ENCODE data around the gene DYNC1LI1. TPM values are rescaled to one million over a fixed set of nuclear protein-coding genes. Genes with fewer than 3 reads are reported as not detected.

DYNC1LI1 gene
- total and polyA plus RNA-seq, 2 experiments from 2014 or later, result 45.1 to 48.0 TPM

DNA sequence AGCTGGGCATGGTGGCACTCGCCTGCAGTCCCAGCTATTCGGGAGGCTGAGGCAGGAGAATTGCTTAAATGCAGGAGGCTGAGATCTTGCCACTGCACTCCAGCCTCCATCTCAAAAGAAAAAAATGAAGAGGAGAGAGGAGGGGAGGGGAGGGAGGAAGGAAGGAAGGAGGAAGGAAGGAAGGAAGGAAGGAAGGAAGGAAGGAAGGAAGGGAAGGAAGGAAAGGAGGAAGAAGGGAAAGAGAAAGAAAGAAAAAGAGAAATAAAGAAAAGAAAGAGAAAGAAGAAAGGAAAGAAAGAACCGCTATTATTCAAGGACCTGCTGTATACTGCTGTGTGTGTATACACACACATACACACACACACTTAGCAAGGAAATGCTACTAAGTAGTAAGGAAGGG is 35.6 kb upstream of the DYNC1LI1 start (continued):
- TF ChIP-seq, protein P1, sequence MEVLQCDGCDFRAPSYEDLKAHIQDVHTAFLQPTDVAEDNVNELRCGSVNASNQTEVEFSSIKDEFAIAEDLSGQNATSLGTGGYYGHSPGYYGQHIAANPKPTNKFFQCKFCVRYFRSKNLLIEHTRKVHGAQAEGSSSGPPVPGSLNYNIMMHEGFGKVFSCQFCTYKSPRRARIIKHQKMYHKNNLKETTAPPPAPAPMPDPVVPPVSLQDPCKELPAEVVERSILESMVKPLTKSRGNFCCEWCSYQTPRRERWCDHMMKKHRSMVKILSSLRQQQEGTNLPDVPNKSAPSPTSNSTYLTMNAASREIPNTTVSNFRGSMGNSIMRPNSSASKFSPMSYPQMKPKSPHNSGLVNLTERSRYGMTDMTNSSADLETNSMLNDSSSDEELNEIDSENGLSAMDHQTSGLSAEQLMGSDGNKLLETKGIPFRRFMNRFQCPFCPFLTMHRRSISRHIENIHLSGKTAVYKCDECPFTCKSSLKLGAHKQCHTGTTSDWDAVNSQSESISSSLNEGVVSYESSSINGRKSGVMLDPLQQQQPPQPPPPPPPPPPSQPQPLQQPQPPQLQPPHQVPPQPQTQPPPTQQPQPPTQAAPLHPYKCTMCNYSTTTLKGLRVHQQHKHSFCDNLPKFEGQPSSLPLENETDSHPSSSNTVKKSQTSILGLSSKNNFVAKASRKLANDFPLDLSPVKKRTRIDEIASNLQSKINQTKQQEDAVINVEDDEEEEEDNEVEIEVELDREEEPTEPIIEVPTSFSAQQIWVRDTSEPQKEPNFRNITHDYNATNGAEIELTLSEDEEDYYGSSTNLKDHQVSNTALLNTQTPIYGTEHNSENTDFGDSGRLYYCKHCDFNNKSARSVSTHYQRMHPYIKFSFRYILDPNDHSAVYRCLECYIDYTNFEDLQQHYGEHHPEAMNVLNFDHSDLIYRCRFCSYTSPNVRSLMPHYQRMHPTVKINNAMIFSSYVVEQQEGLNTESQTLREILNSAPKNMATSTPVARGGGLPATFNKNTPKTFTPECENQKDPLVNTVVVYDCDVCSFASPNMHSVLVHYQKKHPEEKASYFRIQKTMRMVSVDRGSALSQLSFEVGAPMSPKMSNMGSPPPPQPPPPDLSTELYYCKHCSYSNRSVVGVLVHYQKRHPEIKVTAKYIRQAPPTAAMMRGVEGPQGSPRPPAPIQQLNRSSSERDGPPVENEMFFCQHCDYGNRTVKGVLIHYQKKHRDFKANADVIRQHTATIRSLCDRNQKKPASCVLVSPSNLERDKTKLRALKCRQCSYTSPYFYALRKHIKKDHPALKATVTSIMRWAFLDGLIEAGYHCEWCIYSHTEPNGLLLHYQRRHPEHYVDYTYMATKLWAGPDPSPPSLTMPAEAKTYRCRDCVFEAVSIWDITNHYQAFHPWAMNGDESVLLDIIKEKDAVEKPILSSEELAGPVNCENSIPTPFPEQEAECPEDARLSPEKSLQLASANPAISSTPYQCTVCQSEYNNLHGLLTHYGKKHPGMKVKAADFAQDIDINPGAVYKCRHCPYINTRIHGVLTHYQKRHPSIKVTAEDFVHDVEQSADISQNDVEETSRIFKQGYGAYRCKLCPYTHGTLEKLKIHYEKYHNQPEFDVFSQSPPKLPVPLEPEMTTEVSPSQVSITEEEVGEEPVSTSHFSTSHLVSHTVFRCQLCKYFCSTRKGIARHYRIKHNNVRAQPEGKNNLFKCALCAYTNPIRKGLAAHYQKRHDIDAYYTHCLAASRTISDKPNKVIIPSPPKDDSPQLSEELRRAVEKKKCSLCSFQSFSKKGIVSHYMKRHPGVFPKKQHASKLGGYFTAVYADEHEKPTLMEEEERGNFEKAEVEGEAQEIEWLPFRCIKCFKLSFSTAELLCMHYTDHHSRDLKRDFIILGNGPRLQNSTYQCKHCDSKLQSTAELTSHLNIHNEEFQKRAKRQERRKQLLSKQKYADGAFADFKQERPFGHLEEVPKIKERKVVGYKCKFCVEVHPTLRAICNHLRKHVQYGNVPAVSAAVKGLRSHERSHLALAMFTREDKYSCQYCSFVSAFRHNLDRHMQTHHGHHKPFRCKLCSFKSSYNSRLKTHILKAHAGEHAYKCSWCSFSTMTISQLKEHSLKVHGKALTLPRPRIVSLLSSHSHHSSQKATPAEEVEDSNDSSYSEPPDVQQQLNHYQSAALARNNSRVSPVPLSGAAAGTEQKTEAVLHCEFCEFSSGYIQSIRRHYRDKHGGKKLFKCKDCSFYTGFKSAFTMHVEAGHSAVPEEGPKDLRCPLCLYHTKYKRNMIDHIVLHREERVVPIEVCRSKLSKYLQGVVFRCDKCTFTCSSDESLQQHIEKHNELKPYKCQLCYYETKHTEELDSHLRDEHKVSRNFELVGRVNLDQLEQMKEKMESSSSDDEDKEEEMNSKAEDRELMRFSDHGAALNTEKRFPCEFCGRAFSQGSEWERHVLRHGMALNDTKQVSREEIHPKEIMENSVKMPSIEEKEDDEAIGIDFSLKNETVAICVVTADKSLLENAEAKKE (CRISPR knock-in tag; IDR thresholded peaks at IDR 0.05), result no peak
- TF ChIP-seq, protein P2, sequence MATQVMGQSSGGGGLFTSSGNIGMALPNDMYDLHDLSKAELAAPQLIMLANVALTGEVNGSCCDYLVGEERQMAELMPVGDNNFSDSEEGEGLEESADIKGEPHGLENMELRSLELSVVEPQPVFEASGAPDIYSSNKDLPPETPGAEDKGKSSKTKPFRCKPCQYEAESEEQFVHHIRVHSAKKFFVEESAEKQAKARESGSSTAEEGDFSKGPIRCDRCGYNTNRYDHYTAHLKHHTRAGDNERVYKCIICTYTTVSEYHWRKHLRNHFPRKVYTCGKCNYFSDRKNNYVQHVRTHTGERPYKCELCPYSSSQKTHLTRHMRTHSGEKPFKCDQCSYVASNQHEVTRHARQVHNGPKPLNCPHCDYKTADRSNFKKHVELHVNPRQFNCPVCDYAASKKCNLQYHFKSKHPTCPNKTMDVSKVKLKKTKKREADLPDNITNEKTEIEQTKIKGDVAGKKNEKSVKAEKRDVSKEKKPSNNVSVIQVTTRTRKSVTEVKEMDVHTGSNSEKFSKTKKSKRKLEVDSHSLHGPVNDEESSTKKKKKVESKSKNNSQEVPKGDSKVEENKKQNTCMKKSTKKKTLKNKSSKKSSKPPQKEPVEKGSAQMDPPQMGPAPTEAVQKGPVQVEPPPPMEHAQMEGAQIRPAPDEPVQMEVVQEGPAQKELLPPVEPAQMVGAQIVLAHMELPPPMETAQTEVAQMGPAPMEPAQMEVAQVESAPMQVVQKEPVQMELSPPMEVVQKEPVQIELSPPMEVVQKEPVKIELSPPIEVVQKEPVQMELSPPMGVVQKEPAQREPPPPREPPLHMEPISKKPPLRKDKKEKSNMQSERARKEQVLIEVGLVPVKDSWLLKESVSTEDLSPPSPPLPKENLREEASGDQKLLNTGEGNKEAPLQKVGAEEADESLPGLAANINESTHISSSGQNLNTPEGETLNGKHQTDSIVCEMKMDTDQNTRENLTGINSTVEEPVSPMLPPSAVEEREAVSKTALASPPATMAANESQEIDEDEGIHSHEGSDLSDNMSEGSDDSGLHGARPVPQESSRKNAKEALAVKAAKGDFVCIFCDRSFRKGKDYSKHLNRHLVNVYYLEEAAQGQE (IDR thresholded peaks at IDR 0.05; ENCODE audit: unreplicated experiment), result no peak
- no peak for TF ChIP-seq EZH2 (IDR thresholded peaks at IDR 0.05; ENCODE audit: low read depth, unreplicated experiment)

DNA sequence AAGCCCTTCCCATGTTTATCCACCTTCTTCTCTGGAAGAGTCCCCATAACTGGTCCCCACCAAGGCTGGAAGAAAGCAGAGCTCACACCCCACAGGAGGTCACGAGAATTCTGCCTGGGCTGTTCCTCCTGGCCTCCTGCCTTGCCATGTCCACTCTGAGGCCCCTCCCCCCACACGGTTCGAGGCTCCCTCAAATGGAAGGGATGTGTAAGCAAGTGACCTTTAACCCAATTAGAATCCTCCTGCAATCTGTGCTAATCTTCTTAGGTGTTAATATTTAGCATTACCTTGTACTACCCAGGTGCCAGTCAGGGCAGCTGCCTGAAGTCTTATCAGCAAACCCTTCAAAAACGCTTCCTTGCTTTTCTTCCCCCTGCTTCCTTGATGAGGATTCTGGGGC is 32.4 kb upstream of the DYNC1LI1 start:
- H3K36me3 ChIP-seq (ENCODE audit: insufficient read depth), result no peaks in the 10 kb centered on the region
- Mint-ChIP-seq H3K4me3 (no peak overlapping the region), H3K36me3 (ENCODE audit: low read depth) (no peaks in the 10 kb centered on the region), H3K27ac (no peak overlapping the region), H3K9me3 (no peaks in the 10 kb centered on the region), H3K27me3 (ENCODE audit: insufficient read depth, low read depth, poor library complexity) (no peaks in the 10 kb centered on the region), H3K4me1 (peaks cover 14% of the 10 kb centered on the region)
- DNase-seq (ENCODE audit: low spot score) (no peak), ATAC-seq (no peak)
- H3K27ac ChIP-seq (ENCODE audit: low read depth), result no peak overlapping the region
- no peaks in the 10 kb centered on the region for H4K20me1 ChIP-seq (replicated peaks; ENCODE audit: insufficient read depth)
- no peak overlapping the region for H2AFZ ChIP-seq
- H3K9me2 ChIP-seq (ENCODE audit: insufficient read depth), result no peaks in the 10 kb centered on the region
- no peak overlapping the region for H3K4me3 ChIP-seq
- peaks cover 2% of the 10 kb centered on the region; the same call in 1 of the 2 replicates for H3K4me1 ChIP-seq (ENCODE audit: insufficient read depth)
- TF ChIP-seq STAT1 (IDR thresholded peaks at IDR 0.05; ENCODE audit: unreplicated experiment), result no peak
- H3K79me2 ChIP-seq (replicated peaks; ENCODE audit: insufficient read depth), result no peaks in the 10 kb centered on the region
- H3K4me2 ChIP-seq, result no peak overlapping the region
- no peaks in the 10 kb centered on the region for H3F3A ChIP-seq (replicated peaks; ENCODE audit: low read depth)
- H3K27me3 ChIP-seq (ENCODE audit: insufficient read depth), result no peaks in the 10 kb centered on the region

Measured in GM23338 (cell line).